Breast epithelium (tissue), 4 donors: ENCODE results near the gene ZNF862. TPM values are rescaled to one million over a fixed set of nuclear protein-coding genes. Genes with fewer than 3 reads are reported as not detected.

Experiments
- DNase-seq, 2 donors: peaks; one replicate each; pipeline ENCODE4 v3.0.0-alpha.2; 2019; ENCODE audit warnings: low spot score in 2 of 2
- H3K27ac ChIP-seq, 2 donors: fragments of 200-600 bp; sonication (generic) in 1 of 2; one replicate each; pipeline ENCODE4 v1.5.1; 2016 to 2019; ENCODE audit warnings: mild to moderate bottlenecking in 1 of 2
- H3K27me3 ChIP-seq, 2 donors: fragments of 200-600 bp; sonication (generic) in 1 of 2; one replicate each; pipeline versions ENCODE4 v1.5.1 to v1.6.0; 2017 to 2019; ENCODE audit warnings: control low read depth in 1 of 2, mild to moderate bottlenecking in 1 of 2
- H3K36me3 ChIP-seq: fragments of 200-600 bp; one replicate; pipeline ENCODE4 v1.5.1; 2019
- H3K4me1 ChIP-seq, 2 donors: fragments of 200-600 bp; sonication (generic); one replicate each; pipeline ENCODE4 v1.5.1; 2016 to 2019; ENCODE audit warnings: control low read depth in 1 of 2
- H3K4me3 ChIP-seq, 3 donors: fragments of 200-600 bp; sonication (generic); 1 replicate in 2 of 3; 2 replicates in 1 of 3; pipeline ENCODE4 v1.5.1; 2016 to 2019; ENCODE audit warnings: mild to moderate bottlenecking in 3 of 3, moderate library complexity in 2 of 3
- H3K9me3 ChIP-seq, 2 donors: fragments of 200-600 bp; sonication (generic) in 1 of 2; one replicate each; pipeline ENCODE4 v1.5.1; 2016 to 2019; ENCODE audit warnings: control low read depth in 1 of 2
- CTCF ChIP-seq, 3 donors: fragments of 450-650 bp; IDR thresholded peaks; one replicate each; pipeline ENCODE4 v1.5.1; 2016 to 2017; ENCODE audit warnings: antibody characterized with exemption in 3 of 3, mild to moderate bottlenecking in 3 of 3, moderate library complexity in 3 of 3
- POLR2A ChIP-seq: fragments of 450-650 bp; IDR thresholded peaks from one replicate; pipeline ENCODE4 v1.6.1; 2016; ENCODE audit warnings: antibody characterized with exemption, mild to moderate bottlenecking, moderate library complexity
- POLR2AphosphoS5 ChIP-seq, 3 donors: sonication (generic); formaldehyde crosslinking; IDR thresholded peaks; one replicate each; pipeline ENCODE4 v1.6.1; 2017; ENCODE audit warnings: antibody characterized with exemption in 3 of 3
- intact Hi-C: fragments of 100-400 bp; cut with DNase I; formaldehyde crosslinking; loops from one replicate; pipeline ENCODE4 v1.15.1; 2023; ENCODE audit warnings: low total_unique reads
- total RNA-seq, 3 donors: library from RNA; depleted of rRNA; stranded (reverse); fragments of >200 nt; gene quantifications; one replicate each; pipeline ENCODE4 v1.1.0, GENCODE V29; 2016

The ZNF862 gene
- total RNA-seq, 3 donors from 2014 or later, result 21.4 to 27.8 (median 27.2) TPM

GRCh38 chr7:149823631-149824199, 14.5 kb upstream of the ZNF862 start:
- no peak overlapping the region for H3K27ac ChIP-seq
- no peaks in the 10 kb centered on the region for H3K4me1 ChIP-seq
- no peak overlapping the region for H3K4me3 ChIP-seq
- H3K27me3 ChIP-seq, result no peaks in the 10 kb centered on the region
- TF ChIP-seq POLR2AphosphoS5 (IDR thresholded peaks at IDR 0.05) (no peak), POLR2A (no peak), CTCF (IDR thresholded peaks at IDR 0.05) (no peak)
- H3K36me3 ChIP-seq, result no peaks in the 10 kb centered on the region
- intact Hi-C loops, result no loop called here
- H3K9me3 ChIP-seq, result no peaks in the 10 kb centered on the region
- DNase-seq, result no peak

GRCh38 chr7:149824301-149824741, 13.9 kb upstream of the ZNF862 start:
- TF ChIP-seq CTCF (IDR thresholded peaks at IDR 0.05), result no peak
- TF ChIP-seq POLR2AphosphoS5 (IDR thresholded peaks at IDR 0.05), result no peak
- TF ChIP-seq POLR2A, result no peak
- no peaks in the 10 kb centered on the region for H3K36me3 ChIP-seq
- no peak for DNase-seq
- intact Hi-C loops, result no loop called here
- H3K27ac ChIP-seq, result no peak overlapping the region
- no peaks in the 10 kb centered on the region for H3K27me3 ChIP-seq
- H3K4me1 ChIP-seq, result no peaks in the 10 kb centered on the region
- H3K9me3 ChIP-seq, result no peaks in the 10 kb centered on the region
- no peak overlapping the region for H3K4me3 ChIP-seq

GRCh38 chr7:149824748-149825566, 13.2 kb upstream of the ZNF862 start:
- intact Hi-C loops, result no loop called here
- DNase-seq, result no peak
- no peak overlapping the region for H3K27ac ChIP-seq
- no peaks in the 10 kb centered on the region for H3K27me3 ChIP-seq
- TF ChIP-seq CTCF (IDR thresholded peaks at IDR 0.05), result no peak
- TF ChIP-seq POLR2AphosphoS5 (IDR thresholded peaks at IDR 0.05), result no peak
- no peak for TF ChIP-seq POLR2A
- H3K4me3 ChIP-seq, result no peak overlapping the region
- no peaks in the 10 kb centered on the region for H3K9me3 ChIP-seq
- no peaks in the 10 kb centered on the region for H3K4me1 ChIP-seq
- no peaks in the 10 kb centered on the region for H3K36me3 ChIP-seq

- Histone ChIP-seq H3K4me1 (no peaks in the 10 kb centered on the region), H3K27ac (no peak overlapping the region), H3K9me3 (no peaks in the 10 kb centered on the region), H3K4me3 (no peak overlapping the region), H3K27me3 (no peaks in the 10 kb centered on the region), H3K36me3 (no peaks in the 10 kb centered on the region)
- TF ChIP-seq CTCF (IDR thresholded peaks at IDR 0.05) (no peak), POLR2AphosphoS5 (IDR thresholded peaks at IDR 0.05) (no peak), POLR2A (no peak)
- peak in 1 of 2 donors; percentile 39 for DNase-seq
- intact Hi-C loops, result no loop called here
Measured at GRCh38 chr7:149825567-149826343, 12.4 kb upstream of the ZNF862 start.
